PC-3 (cell line): ENCODE data around the gene PGLYRP4. TPM values are rescaled to one million over a fixed set of nuclear protein-coding genes. Genes with fewer than 3 reads are reported as not detected.

ENCODE experiments used
- ATAC-seq: fragments of 200-7000 bp; cut with Tn5 transposase; 2 replicates; pipeline ENCODE4 v1.9.1; 2020; ENCODE audit warnings: mild to moderate bottlenecking, moderate library complexity
- BruUV-seq: library from RNA; stranded (reverse); fragments of 400-500 nt; replicated peaks from 2 replicates; lab custom pipeline; 2021; lab: Mats Ljungman, UMichigan
- CTCF ChIA-PET: fragments of 300-600 bp; sonication (Branson Sonifier 250); formaldehyde crosslinking; loops from one replicate; lab custom pipeline; 2022; ENCODE audit warnings: antibody characterized with exemption; lab: Charles Lee
- POLR2A ChIA-PET: fragments of 300-600 bp; sonication (Branson Sonifier 250); formaldehyde crosslinking; loops from one replicate; lab custom pipeline; 2022; ENCODE audit warnings: antibody characterized with exemption; ENCODE audit not compliant: unreplicated experiment; lab: Charles Lee
- DNase-seq: peaks from one replicate; pipeline ENCODE4 v3.0.0-alpha.2; 2015
- H2AFZ ChIP-seq: fragments of 300-600 bp; sonication (generic); 2 replicates; pipeline ENCODE4 v1.6.0; 2016; ENCODE audit warnings: antibody characterized with exemption, low read length
- H3F3A ChIP-seq: fragments of 300-600 bp; sonication (generic); one replicate; pipeline ENCODE4 v1.6.0; 2017; ENCODE audit warnings: antibody characterized with exemption, low read length, control low read depth, mild to moderate bottlenecking; ENCODE audit not compliant: unreplicated experiment
- H3K27ac ChIP-seq: fragments of 300-600 bp; sonication (generic); 2 replicates; pipeline ENCODE4 v1.5.1; 2016; ENCODE audit warnings: mild to moderate bottlenecking, low read length
- H3K27me3 ChIP-seq: fragments of 300-600 bp; sonication (generic); 2 replicates; pipeline ENCODE4 v1.6.1; 2016; ENCODE audit warnings: low read length, mixed read lengths
- H3K36me3 ChIP-seq: fragments of 300-600 bp; sonication (generic); 2 replicates; pipeline ENCODE4 v1.6.1; 2016; ENCODE audit warnings: low read depth, mixed run types, low read length, mixed read lengths
- H3K4me1 ChIP-seq: fragments of 300-600 bp; sonication (generic); 2 replicates; pipeline ENCODE4 v1.5.1; 2016; ENCODE audit warnings: low read length; ENCODE audit not compliant: insufficient read depth
- H3K4me2 ChIP-seq: fragments of 300-600 bp; sonication (generic); 2 replicates; pipeline ENCODE4 v1.6.0; 2016; ENCODE audit warnings: low read length
- H3K4me3 ChIP-seq: fragments of 300-600 bp; sonication (generic); 2 replicates; pipeline ENCODE4 v1.5.1; 2016; ENCODE audit warnings: mild to moderate bottlenecking, low read length, mixed read lengths
- H3K79me2 ChIP-seq: fragments of 300-600 bp; sonication (generic); 2 replicates; pipeline ENCODE4 v1.6.1; 2017; ENCODE audit warnings: low read length, mixed read lengths
- H3K9ac ChIP-seq: fragments of 300-600 bp; sonication (generic); 2 replicates; pipeline ENCODE4 v1.6.0; 2016; ENCODE audit warnings: mild to moderate bottlenecking, low read length
- H3K9me2 ChIP-seq: fragments of 300-600 bp; sonication (generic); replicated peaks from 2 replicates; pipeline ENCODE4 v1.6.1; 2016; ENCODE audit warnings: mixed run types, low read length, mixed read lengths
- H3K9me3 ChIP-seq: fragments of 300-600 bp; sonication (generic); 2 replicates; pipeline ENCODE4 v1.6.1; 2016; ENCODE audit warnings: low read length, mixed read lengths
- H4K20me1 ChIP-seq: fragments of 300-600 bp; sonication (generic); 2 replicates; pipeline ENCODE4 v1.6.1; 2016; ENCODE audit warnings: low read length, mixed read lengths
- EZH2 ChIP-seq: fragments of 300-600 bp; sonication (generic); IDR thresholded peaks from one replicate; pipeline ENCODE4 v1.6.1; 2017; ENCODE audit warnings: antibody characterized with exemption, mild to moderate bottlenecking, low read length; ENCODE audit not compliant: unreplicated experiment
- EZH2phosphoT487 ChIP-seq: fragments of 300-600 bp; sonication (generic); IDR thresholded peaks from 2 replicates; pipeline ENCODE4 v1.6.1; 2018; ENCODE audit warnings: mild to moderate bottlenecking, antibody characterized with exemption, low read length, borderline replicate concordance
- intact Hi-C: fragments of 100-400 bp; cut with micrococcal nuclease; formaldehyde crosslinking; loops from 2 replicates; pipeline ENCODE4 v1.9.0; 2023
- total RNA-seq: library from RNA; depleted of rRNA; stranded (reverse); fragments of >200 nt; gene quantifications from 2 replicates; pipeline ENCODE4 v1.2.3, GENCODE V29; 2014
- TF ChIP-seq, protein P1 (sequence below): fragments of 300-600 bp; sonication (generic); conservative IDR thresholded peaks from 2 replicates; pipeline ENCODE4 v1.5.1; 2017; ENCODE audit warnings: antibody characterized with exemption, low read depth, mild to moderate bottlenecking, low read length

Gene PGLYRP4
- total RNA-seq, 1 experiment from 2014 or later, result not detected

DNA sequence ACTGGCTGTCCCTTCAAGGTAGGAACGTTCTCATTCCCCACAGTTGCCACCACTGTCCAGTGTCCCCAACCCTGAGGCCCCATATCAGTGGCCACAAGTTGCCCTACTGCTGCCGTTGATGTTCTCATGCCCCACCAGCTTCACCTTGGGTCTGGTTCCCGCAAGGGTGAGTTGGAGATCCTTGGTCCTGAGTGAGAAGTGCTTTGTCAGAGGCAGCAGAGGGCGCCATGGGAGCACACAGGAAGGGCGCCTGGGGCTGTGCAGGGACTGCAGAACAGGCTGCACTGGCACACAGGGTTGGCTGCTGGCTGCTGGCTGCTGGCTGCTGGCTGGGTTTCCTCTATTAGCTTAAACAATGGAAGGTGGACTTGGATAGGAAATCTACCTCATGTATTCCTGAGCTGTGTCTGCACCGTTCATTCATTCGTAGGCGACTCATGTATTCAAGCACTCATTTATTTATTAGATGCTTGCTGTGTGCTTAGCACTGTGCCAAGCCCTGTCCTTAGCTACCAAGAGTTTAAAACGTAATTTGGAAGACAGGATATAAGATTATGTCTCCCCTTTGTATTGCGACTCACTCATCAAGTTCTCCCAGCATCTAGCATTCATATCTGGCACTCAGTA, 6.9 kb upstream of the PGLYRP4 start:
- H3K4me3 ChIP-seq, result no peak overlapping the region
- H3K9me3 ChIP-seq, result no peaks in the 10 kb centered on the region
- no peak overlapping the region for H2AFZ ChIP-seq
- H3K79me2 ChIP-seq, result no peaks in the 10 kb centered on the region
- peaks cover 13% of the 10 kb centered on the region for H3K27me3 ChIP-seq
- intact Hi-C loops, result loop anchor here (2.0 to 10.0 kb wide), 3 partner anchors 49 to 389 kb away; partner anchors contain the start of genes ILF2 and NPR1
- ATAC-seq (peak; percentile 81), DNase-seq (peak; percentile 92)
- CTCF ChIA-PET, result interaction anchor here (0.5 to 1.6 kb wide), 8 partner anchors 135 to 781 kb away, joined by 3 to 9 read pairs (median 4); no protein-coding TSS in a partner anchor
- TF ChIP-seq EZH2, result no peak
- TF ChIP-seq EZH2phosphoT487, result no peak
- TF ChIP-seq, protein P1, sequence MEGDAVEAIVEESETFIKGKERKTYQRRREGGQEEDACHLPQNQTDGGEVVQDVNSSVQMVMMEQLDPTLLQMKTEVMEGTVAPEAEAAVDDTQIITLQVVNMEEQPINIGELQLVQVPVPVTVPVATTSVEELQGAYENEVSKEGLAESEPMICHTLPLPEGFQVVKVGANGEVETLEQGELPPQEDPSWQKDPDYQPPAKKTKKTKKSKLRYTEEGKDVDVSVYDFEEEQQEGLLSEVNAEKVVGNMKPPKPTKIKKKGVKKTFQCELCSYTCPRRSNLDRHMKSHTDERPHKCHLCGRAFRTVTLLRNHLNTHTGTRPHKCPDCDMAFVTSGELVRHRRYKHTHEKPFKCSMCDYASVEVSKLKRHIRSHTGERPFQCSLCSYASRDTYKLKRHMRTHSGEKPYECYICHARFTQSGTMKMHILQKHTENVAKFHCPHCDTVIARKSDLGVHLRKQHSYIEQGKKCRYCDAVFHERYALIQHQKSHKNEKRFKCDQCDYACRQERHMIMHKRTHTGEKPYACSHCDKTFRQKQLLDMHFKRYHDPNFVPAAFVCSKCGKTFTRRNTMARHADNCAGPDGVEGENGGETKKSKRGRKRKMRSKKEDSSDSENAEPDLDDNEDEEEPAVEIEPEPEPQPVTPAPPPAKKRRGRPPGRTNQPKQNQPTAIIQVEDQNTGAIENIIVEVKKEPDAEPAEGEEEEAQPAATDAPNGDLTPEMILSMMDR, result peak; percentile 95
- H3K9me2 ChIP-seq, result no peaks in the 10 kb centered on the region
- H3K27ac ChIP-seq, result no peak overlapping the region
- H3K4me2 ChIP-seq, result no peak overlapping the region
- H3K36me3 ChIP-seq, result no peaks in the 10 kb centered on the region
- POLR2A ChIA-PET, result interaction anchor here (0.6 kb wide), 2 partner anchors 30 to 353 kb away, joined by 3 read pairs; no protein-coding TSS in a partner anchor
- BruUV-seq, result no TSS peak
- peaks cover 4% of the 10 kb centered on the region for H3F3A ChIP-seq
- H4K20me1 ChIP-seq, result no peaks in the 10 kb centered on the region
- H3K9ac ChIP-seq, result no peak overlapping the region
- peaks cover 46% of the 10 kb centered on the region for H3K4me1 ChIP-seq

- H3K9me3 ChIP-seq, result no peaks in the 10 kb centered on the region
- POLR2A ChIA-PET, result interaction anchor here (0.6 kb wide), 2 partner anchors 29 to 354 kb away, joined by 3 read pairs; no protein-coding TSS in a partner anchor
These were observed 6.0 kb upstream of the PGLYRP4 start for GRCh38 chr1:153354515-153355193.

More at GRCh38 chr1:153354515-153355193, 6.0 kb upstream of the PGLYRP4 start:
- no peak for DNase-seq
- peaks cover 20% of the 10 kb centered on the region for H3K27me3 ChIP-seq
- H3K9me2 ChIP-seq, result no peaks in the 10 kb centered on the region
- H3K79me2 ChIP-seq, result no peaks in the 10 kb centered on the region
- H3K27ac ChIP-seq, result no peak overlapping the region
- no peak overlapping the region for H3K9ac ChIP-seq
- ATAC-seq, result no peak
- H3K4me3 ChIP-seq, result no peak overlapping the region
- intact Hi-C loops, result loop anchor here (2.0 to 10.0 kb wide), 3 partner anchors 50 to 390 kb away; partner anchors contain the start of genes ILF2 and NPR1
- H3K36me3 ChIP-seq, result no peaks in the 10 kb centered on the region
- BruUV-seq, result no TSS peak
- peaks cover 4% of the 10 kb centered on the region for H3F3A ChIP-seq
- no peak for TF ChIP-seq EZH2phosphoT487
- TF ChIP-seq, protein P1, result 0 out of 2 replicates have a peak, but pooled peaks have one; percentile 35
- TF ChIP-seq EZH2, result no peak
- CTCF ChIA-PET, result interaction anchor here (0.5 to 1.6 kb wide), 8 partner anchors 136 to 782 kb away, joined by 3 to 9 read pairs (median 4); no protein-coding TSS in a partner anchor
- no peak overlapping the region for H3K4me2 ChIP-seq
- H4K20me1 ChIP-seq, result no peaks in the 10 kb centered on the region
- H3K4me1 ChIP-seq, result peaks cover 46% of the 10 kb centered on the region
- H2AFZ ChIP-seq, result no peak overlapping the region
